ENCODE results near the gene PDE4B. TPM values are rescaled to one million over a fixed set of nuclear protein-coding genes. Genes with fewer than 3 reads are reported as not detected.
"Not testable (repeated sequence)": the region's sequence is repeated elsewhere in the genome, so short reads cannot be mapped to it uniquely, and the experiment has no call there.

The PDE4B gene
- total and polyA plus RNA-seq, 11 donors: 1.4 to 71.9 (median 16.2) TPM

DNA sequence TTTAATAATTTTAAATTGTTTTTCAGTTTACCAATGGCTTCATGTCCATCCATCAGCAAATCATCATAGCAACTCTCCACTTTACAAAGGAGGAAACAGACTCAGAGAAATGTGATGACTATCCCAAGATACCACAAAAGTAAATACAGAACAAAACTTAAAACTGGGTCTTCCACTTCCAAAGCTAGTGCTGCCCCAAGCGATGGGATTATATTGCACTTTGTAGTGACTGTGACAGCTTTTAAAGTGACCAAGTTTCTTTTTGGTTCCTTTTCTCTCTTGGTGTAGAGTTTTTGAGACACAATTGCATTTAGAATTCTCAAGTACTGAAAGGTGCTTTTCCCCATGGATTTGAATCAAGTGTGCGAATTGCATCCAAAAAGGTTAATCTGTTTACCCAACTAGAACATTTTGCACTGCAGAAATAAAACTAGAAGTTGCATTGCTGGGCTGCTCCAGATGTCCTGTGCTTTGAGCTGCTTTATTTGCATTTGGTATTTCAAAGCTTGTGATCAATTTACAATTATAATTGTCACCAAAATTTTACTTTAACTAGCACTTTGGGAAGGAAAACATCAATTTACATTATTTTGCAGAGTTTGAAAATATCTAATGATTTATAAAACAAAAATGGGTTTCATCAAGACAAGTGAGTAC lies 320.2 kb downstream of the PDE4B start:
- no peak for TF ChIP-seq POLR2A (IDR thresholded peaks at IDR 0.05)
- TF ChIP-seq, protein P1, sequence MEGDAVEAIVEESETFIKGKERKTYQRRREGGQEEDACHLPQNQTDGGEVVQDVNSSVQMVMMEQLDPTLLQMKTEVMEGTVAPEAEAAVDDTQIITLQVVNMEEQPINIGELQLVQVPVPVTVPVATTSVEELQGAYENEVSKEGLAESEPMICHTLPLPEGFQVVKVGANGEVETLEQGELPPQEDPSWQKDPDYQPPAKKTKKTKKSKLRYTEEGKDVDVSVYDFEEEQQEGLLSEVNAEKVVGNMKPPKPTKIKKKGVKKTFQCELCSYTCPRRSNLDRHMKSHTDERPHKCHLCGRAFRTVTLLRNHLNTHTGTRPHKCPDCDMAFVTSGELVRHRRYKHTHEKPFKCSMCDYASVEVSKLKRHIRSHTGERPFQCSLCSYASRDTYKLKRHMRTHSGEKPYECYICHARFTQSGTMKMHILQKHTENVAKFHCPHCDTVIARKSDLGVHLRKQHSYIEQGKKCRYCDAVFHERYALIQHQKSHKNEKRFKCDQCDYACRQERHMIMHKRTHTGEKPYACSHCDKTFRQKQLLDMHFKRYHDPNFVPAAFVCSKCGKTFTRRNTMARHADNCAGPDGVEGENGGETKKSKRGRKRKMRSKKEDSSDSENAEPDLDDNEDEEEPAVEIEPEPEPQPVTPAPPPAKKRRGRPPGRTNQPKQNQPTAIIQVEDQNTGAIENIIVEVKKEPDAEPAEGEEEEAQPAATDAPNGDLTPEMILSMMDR (IDR thresholded peaks at IDR 0.05): no peak
- Histone ChIP-seq H3K4me3 (no peak overlapping the region), H3K9me3 (no peaks in the 10 kb centered on the region), H3K36me3 (no peaks in the 10 kb centered on the region), H3K27ac (no peak overlapping the region), H3K27me3 (no peaks in the 10 kb centered on the region), H3K4me1 (no peaks in the 10 kb centered on the region)
- ATAC-seq: no peak
- no peak for DNase-seq
- 66 to 86% (median 76%) methylated on average over 2 of the region's 2 CpGs for WGBS, 4 donors
- intact Hi-C loops (cut with DNase I): no loop called here

DNA sequence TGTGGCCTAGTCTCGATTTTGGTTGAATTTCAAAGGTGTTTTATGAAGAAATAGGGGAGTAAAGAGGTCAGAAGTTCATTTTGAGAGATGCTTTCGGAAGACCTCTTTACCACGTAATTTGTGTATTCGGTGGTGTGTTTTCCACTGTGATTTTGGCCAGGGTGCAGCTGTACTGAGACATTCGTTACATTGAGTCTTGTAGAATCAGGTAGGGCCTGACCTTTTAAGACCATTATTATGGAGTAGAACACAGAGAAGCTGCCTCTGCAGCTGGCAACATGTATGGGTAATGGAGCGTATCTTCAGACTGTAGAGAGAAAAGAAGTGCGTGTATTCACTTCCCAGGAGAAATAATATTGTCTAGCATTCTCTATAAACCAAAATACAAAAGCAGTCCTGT lies 326.5 kb downstream of the PDE4B start:
- Histone ChIP-seq H3K4me3 (no peak overlapping the region), H3K36me3 (no peaks in the 10 kb centered on the region), H3K27me3 (no peaks in the 10 kb centered on the region), H3K27ac (no peak overlapping the region), H3K9me3 (no peaks in the 10 kb centered on the region), H3K4me1 (no peaks in the 10 kb centered on the region)
- DNase-seq: no peak
- intact Hi-C loops (cut with DNase I): no loop called here
- ATAC-seq: no peak
- 86 to 90% (median 89%) methylated on average over 7 of the region's 7 CpGs for WGBS, 4 donors
- TF ChIP-seq POLR2A (IDR thresholded peaks at IDR 0.05): no peak
- TF ChIP-seq, protein P1 (IDR thresholded peaks at IDR 0.05): no peak

DNA sequence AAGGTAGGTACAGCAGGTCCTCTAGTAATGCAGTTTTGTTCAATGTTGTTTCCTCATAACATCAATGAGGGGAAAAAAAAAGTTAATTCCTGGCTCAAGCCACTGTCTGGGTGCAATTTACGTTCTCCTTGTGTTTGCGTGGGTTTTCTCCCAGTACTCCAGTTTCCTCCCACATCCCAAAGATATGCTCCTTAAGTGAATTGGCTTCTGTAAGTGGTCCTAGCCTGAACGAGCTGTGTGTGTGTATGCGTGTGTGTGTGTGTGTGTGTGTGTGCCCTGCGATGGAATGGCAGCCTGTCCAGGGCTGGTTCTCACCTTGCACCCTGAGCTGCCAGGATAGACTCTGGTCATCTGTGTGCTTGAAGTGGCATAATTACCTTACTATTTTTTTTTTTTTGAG lies 332.0 kb downstream of the PDE4B start:
- intact Hi-C loops (cut with DNase I): no loop called here
- Histone ChIP-seq H3K4me3 (no peak overlapping the region), H3K36me3 (no peaks in the 10 kb centered on the region), H3K27me3 (no peaks in the 10 kb centered on the region), H3K9me3 (no peaks in the 10 kb centered on the region), H3K27ac (no peak overlapping the region), H3K4me1 (no peaks in the 10 kb centered on the region)
- 59 to 69% (median 62%) methylated on average over 5 of the region's 5 CpGs for WGBS, 4 donors
- no peak for DNase-seq
- TF ChIP-seq, protein P1 (IDR thresholded peaks at IDR 0.05): no peak
- no peak for TF ChIP-seq POLR2A (IDR thresholded peaks at IDR 0.05)
- ATAC-seq: no peak

DNA sequence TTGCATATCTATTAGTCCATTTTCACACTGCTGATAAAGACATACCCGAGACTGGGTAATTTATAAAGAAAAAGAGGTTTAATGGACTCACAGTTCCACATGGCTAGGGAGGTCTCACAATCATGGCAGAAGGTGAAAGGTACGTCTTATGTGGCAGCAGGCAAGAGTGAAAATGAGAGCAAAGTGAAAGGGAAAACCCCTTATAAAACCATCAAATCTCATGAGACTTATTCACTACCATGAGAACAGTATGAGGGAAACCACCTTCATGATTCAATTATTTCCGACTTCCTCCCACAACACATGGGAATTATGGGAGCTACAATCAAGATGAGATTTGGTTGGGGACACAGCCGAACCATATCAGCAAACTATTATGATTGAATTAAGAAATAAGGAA lies 335.9 kb downstream of the PDE4B start:
- H3K27ac ChIP-seq; H3K4me3 ChIP-seq; ATAC-seq; H3K27me3 ChIP-seq; intact Hi-C loops (cut with DNase I); H3K36me3 ChIP-seq; H3K9me3 ChIP-seq; DNase-seq; H3K4me1 ChIP-seq: not testable (repeated sequence)
- 61 to 81% (median 70%) methylated on average over 4 of the region's 4 CpGs for WGBS, 4 donors

DNA sequence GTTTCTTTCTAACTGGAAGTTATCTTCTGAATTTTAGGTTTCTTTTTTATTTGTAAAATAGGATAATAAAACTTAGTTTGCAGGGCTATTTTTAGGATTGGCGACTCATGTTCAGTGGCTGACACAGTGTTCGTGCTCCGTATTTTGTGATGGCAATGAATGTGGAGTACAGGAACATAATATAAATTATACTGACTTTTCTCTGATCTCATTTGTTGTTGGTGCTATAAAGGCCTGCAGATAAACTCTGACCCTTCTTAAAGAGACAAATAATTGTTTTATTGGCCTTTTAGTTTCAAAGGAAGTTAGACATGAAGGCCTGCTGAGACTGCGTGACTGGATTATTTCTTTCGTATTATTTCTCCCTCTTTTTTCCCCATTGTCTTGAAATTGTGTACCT lies 339.6 kb downstream of the PDE4B start:
- no peaks in the 10 kb centered on the region for H3K36me3 ChIP-seq
- H3K4me1 ChIP-seq: no peaks in the 10 kb centered on the region
- H3K9me3 ChIP-seq: no peaks in the 10 kb centered on the region
- intact Hi-C loops (cut with DNase I): no loop called here
- ATAC-seq: no peak
- 73 to 79% (median 78%) methylated on average over 5 of the region's 5 CpGs for WGBS, 4 donors
- no peak overlapping the region for H3K4me3 ChIP-seq
- TF ChIP-seq, protein P1 (IDR thresholded peaks at IDR 0.05): no peak
- no peak for TF ChIP-seq POLR2A (IDR thresholded peaks at IDR 0.05)
- H3K27me3 ChIP-seq: no peaks in the 10 kb centered on the region
- DNase-seq: no peak
- H3K27ac ChIP-seq: no peak overlapping the region

All from heart left ventricle (tissue), 16 donors.